ENCODE data around the gene THSD8.
A peak's percentile ranks its signal among the peaks of the same experiment; 100 is the strongest.

THSD8 gene

GRCh38 chr19:12801466-12802266, at the start of gene THSD8, which contains the start of gene PRDX2:
Gene THSD8 (plus strand): TSS chr19:12802069. CDS start chr19:12802072, 3 bp downstream.
Gene PRDX2 (minus strand): TSS chr19:12801800. CDS start chr19:12801261, 539 bp downstream.
- DNase-seq (ENCODE audit: low read depth), result peak; percentile 84

DNA sequence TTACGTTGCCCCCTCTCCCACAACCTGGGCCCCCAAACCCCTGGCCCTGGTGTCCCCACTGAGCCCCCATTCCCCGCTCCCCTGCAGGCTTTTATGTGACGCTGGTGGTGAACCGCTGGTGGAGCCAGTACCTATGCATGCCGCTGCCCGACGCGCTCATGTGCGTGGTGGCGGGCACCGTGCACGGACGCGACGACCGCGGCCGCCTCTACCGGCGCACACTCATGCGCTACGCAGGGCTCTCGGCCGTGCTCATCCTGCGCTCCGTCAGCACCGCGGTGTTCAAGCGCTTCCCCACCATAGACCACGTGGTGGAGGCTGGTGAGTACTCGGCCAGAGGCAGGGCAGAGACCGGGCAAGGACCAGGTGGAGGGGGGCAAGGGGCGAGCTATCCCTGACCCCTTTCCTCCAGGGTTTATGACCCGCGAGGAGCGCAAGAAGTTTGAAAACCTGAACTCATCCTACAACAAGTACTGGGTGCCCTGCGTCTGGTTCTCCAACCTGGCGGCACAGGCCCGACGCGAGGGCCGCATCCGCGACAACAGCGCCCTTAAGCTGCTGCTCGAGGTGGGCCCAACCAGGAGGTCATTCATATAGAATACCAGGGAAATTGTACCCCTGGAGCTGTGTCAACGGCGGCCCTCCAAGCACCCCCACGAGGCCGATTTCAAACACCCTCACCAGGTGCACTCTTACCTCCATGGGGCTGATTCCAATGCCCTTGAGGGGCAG, 47.2 kb upstream of the THSD8 start:
- DNase-seq (ENCODE audit: low read depth), result no peak

DNA sequence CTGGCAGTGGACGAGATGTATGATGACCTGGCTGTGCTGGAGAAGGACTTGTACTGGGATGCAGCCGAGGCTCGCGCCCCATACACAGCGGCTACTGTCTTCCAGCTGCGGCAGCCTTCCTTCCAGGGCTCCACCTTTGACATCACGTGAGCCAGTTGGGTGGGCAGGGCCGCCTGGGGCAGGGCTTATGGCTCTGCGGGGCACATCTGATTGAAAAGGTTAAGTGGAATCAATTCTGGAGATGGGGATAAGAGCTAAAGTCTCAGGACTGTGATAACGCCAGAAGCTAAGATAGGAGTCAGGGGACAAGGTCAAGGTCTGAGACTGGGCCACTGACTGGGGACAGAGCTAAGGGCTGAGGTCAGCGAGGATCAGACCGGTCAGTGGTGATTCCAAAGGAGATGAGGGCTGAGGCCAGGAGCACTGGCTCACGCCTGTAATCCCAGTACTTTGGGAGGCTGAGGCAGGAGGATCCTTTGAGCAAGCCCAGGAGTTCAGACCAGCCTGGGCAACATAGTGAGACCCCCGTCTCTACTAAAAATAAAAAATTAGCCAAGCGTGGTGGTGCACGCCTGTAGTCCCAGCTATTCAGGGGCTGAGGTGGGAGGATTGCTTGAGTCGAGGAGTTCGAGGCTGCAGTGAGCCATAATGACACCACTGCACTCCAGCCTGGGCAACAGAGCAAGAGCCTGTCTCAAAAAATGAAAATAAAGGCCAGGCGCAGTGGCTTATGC, 45.6 kb upstream of the THSD8 start:
- no peak for DNase-seq (ENCODE audit: low read depth)

DNA sequence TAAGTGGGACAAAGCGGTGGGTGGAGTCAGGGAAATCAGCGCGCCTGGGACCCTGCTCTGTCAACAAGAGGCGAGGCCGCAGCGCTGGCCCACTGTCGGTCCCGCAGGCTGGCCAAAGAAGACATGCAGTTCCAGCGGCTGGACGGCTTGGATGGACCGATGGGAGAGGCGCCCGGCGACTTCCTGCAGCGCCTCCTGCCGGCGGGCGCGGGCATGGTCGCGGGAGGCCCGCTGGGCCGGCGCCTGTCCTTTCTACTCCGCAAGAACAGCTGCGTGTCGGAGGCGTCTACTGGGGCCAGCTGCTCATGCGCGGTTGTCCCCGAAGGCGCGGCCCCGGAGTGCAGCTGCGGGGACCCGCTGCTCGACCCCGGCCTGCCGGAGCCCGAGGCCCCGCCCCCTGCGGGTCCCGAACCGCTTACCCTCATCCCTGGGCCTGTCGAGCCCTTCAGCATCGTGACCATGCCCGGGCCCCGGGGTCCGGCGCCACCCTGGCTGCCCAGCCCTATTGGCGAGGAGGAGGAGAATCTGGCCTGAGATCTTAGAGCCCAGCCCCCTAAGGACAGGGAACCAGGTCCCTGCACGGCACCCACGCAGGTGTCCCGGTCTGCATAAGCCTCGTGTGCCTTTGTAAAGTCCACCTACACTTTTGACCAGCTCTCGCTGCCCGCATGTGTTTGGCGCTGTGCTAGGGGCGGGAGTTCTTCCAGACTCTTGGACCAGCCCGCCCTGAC, 44.2 kb upstream of the THSD8 start:
- peak; percentile 80 for DNase-seq (ENCODE audit: low read depth)

GRCh38 chr19:12759686-12760085, 42.2 kb upstream of the THSD8 start:
- no peak for DNase-seq (ENCODE audit: low read depth)

DNA sequence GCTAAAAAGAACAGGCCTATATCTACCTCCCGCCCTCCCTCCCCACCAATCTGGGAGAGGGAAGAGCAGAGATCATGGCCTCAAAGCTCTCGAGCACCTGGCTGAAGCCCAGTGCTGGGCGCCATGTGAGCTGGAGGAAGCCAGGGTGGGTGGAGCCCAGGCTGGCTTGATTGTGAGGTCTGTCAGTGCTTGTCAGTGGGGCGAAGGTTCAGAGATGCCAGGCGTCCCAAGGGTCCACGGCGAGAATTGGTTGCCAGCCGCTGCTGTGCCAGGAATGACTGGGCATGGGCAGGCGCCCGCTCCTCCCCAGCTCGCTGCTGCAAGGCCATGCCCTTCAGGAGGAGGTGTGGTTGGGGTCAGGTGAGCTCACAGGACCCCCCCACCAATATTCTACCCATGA, 38.8 kb upstream of the THSD8 start:
- DNase-seq (ENCODE audit: low read depth), result no peak

DNA sequence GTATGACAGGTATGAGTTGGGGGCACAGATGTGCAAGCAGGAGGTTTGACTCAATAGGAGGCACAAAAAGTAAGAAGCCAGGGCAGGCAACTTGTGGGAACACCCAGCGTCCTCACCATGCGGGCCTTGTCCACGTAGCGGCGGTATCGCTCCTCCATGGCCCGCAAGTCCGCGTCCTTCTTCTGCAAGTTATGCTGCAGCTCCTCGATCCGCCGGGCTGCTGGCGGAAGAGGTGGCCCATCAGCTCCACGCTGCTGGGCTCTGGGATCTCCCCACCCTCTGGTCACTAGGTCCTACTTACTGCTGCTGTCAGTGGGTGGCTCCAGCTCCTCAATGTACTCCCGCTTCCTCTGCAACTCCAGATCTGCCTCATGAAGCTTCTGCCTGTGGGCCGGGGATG, 37.2 kb upstream of the THSD8 start:
- DNase-seq (ENCODE audit: low read depth), result no peak

- DNase-seq (ENCODE audit: low read depth), result peak; percentile 88
Observed at GRCh38 chr19:12766051-12766521, 35.8 kb upstream of the THSD8 start.

DNA sequence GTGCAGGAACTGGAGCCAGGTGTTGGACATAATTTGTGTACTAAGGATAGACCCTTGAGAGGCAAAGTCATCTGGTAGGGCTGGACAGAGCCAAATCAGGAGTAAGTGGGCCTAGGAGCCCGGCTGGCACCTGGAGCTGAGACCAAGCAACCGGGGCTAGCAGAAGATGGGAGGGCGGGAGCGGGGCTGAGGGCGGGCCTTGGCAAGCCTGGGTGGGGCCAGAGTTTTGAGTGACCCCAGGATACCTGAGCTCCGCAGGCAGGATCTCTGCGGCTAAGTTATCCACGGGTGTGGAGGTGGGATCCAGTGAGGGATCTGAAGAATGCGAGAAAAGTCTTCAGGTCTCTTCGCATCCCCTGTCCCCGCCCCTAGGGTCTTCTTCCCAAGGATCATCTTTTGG, 34.7 kb upstream of the THSD8 start:
- no peak for DNase-seq (ENCODE audit: low read depth)

DNA sequence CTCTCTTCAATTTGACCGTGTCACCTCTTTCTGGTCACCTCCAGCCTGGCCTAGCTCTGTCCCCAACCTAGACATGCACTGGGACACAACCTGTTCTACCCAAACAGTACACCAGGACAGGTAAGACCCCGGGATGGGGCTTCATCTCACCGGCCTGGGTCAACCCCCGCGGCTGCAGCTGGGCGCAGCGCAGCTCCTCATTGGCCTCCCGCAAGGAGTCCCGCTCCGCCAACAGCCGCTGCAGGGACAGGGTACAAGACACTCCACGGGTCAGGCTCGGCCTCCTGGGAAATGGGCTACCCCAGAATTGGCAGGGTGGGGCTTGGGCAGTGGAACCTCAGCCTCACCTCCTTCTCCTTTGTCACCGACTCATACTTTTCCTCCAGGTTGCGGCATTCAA, 34.2 kb upstream of the THSD8 start:
- no peak for DNase-seq (ENCODE audit: low read depth)

GRCh38 chr19:12769689-12770088, 32.2 kb upstream of the THSD8 start:
- DNase-seq (ENCODE audit: low read depth), result no peak

DNA sequence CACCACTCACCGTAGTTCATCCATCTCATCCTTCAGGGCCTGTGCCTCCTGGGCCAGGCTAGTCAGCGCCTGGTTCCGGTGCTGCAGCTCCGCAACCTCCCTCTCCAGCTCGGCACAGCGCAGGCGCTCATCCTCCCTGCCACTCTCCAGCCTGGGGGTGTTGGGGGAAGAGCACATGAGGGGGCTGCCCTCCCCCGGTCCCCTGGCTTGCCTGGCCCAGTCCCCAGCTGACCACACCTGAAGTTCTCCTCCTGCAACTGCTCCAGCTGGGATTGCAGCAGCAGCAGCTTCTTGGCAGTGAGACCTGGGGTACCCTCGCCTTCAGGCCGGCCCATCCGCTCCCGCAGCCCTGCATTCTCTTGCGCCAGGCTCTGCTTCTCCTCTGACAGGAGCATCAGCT, 30.9 kb upstream of the THSD8 start:
- DNase-seq (ENCODE audit: low read depth), result no peak

DNA sequence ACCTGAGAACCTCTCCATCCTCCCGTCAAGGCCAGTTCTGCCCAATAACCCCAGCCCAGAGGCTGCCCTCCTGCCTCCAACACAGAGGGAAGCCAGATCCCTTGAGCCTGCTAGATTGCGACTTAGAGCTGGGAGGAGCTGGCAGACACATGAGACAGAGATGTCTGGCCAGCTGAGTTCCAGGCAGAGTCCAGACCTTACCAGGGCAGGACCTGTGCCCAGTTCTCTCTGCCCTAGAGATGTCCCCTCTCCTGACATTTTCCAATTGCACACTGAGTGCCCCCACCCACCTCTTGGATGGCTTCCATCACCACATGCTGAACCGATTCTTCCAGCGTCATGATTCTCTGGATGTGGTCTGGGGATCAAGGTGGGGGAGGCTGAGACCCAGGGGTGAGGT, 29.5 kb upstream of the THSD8 start:
- no peak for DNase-seq (ENCODE audit: low read depth)

DNA sequence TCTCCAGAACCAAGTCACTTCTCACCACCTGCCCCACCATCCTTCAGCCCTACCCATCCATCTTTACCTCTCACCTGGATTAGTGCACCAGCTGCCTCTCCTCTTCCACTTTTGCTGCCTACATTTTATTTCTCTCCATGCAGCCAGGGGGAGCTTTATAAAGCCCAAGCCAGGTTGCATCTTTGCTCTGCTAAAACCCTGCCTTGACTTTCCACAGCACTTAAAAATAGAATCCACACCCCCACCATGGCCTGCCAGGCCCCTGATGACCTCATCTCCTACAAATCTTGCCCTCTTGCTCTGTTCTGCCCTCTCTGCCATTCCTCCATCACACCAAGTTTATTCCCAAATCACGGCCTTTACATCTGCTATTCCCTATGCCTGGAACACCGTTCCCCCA, 28.3 kb upstream of the THSD8 start:
- peak; percentile 60 for DNase-seq (ENCODE audit: low read depth)

GRCh38 chr19:12774588-12775555, 27.0 kb upstream of the THSD8 start, which contains the start of gene HOOK2:
Gene HOOK2 (minus strand): TSS chr19:12775552. CDS start chr19:12775449, 103 bp downstream.
- DNase-seq (ENCODE audit: low read depth), result no peak

DNA sequence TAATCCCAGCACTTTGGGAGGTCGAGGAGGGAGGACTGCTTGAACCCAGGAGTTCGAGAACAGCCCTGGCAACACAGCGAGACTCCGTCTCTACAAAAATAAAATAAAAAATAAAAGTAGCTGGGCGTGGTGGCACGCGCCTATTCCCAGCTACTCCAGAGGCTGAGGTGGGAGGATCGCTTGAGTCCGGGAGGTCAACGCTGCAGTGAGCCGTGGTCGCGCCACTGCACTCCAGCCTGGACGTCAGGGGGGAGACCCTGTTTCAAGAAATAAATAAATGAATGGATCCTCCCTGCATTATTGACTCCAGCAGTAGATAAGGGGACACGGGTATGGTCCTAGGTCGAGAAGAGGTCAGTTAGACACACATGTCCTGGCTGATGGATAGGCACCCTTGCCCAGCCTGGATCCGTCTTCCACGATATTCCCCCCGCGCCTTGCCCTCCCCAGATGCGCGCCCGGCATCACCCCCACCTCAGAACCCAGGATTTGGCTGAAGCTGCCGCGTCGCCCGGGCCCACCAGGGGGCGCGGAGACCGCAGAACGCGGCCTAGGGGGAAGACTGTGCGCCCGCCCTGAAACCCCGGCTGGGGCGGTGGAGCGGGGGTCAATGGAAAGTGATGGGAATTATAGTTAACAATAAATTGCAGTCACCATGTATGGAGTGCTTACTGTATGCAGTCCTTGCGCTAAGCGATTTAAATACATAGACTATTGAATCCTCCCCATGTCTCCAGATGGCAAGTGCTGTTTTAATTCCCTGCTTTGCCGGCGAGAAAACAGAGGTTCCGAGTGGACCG, 24.5 kb upstream of the THSD8 start:
- DNase-seq (ENCODE audit: low read depth), result peak; percentile 85

DNA sequence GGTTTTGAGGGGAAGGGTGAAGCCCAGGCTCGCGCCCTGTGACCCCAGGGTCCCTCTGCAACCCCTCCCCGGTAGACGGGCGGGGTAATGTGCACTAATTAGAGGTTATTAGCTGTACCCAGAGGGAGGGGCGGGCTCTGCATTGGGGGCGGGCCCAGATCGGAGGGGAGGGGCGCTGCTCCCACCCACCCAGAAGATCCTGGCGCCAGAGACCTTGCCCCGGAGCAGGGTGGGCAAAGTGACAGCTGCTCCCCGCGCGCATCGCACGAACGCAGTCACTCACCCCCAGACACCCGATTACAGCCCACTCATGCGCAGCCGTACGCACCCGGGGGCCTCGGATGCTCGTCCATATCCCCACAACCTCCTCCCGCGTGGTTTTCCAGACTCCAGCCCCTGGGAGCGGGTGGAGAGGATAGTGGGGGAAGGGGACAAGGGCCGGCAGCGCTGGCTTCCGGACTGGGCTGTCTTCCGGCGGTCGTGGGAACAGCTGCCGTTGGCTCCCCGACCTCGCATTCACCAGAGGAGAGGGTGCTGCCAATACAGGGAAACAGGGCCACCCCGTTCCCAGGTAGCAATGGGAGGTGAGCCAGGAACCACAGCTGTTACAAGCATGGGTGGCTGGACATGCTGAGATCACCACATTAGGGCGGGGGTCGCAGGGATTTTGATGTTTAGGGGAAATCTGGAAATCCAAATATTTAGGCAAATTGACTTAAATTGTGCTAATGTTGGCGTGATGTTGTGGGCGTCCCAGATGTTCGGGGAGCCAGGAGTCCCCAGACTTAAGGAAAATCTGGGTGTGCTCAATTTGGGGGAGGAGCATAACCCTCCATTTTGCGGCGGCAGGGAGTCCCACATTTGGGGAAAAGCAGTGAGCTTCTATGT, 23.6 kb upstream of the THSD8 start:
- DNase-seq (ENCODE audit: low read depth), result peak; percentile 79

GRCh38 chr19:12778905-12779161, 23.0 kb upstream of the THSD8 start:
- DNase-seq (ENCODE audit: low read depth), result no peak
